Osteoblast (primary cell): Measurements from ENCODE around the gene TIE1. TPM values are rescaled to one million over a fixed set of nuclear protein-coding genes. Genes with fewer than 3 reads are reported as not detected.

Source experiments
- DNase-seq: peaks from one replicate; pipeline ENCODE4 v3.0.0; 2011; ENCODE audit warnings: low spot score, mixed read lengths; ENCODE audit not compliant: insufficient read length; ENCODE audit errors: missing footprints
- H2AFZ ChIP-seq: 2 replicates; pipeline ENCODE4 v1.6.0; 2011; ENCODE audit warnings: mild to moderate bottlenecking, low read length
- H3K27ac ChIP-seq: 2 replicates; pipeline ENCODE4 v1.5.1; 2011; ENCODE audit warnings: mild to moderate bottlenecking, low read depth, low read length, moderate library complexity
- H3K27me3 ChIP-seq: 2 replicates; pipeline ENCODE4 v1.6.0; 2012; ENCODE audit warnings: mild to moderate bottlenecking, control low read depth, inconsistent platforms, low read length, moderate library complexity; ENCODE audit not compliant: insufficient read depth
- H3K36me3 ChIP-seq: 2 replicates; pipeline ENCODE4 v1.5.1; 2011; ENCODE audit warnings: mild to moderate bottlenecking, low read length, control low read depth, moderate library complexity; ENCODE audit not compliant: insufficient read depth
- H3K4me1 ChIP-seq: 2 replicates; pipeline ENCODE4 v1.5.1; 2011; ENCODE audit warnings: mild to moderate bottlenecking, low read length, control low read depth, moderate library complexity; ENCODE audit not compliant: insufficient read depth
- H3K4me2 ChIP-seq: 2 replicates; pipeline ENCODE4 v1.6.0; 2011; ENCODE audit warnings: mild to moderate bottlenecking, low read length; ENCODE audit not compliant: insufficient read depth
- H3K4me3 ChIP-seq: fragments of 200-600 bp; sonication (generic); 3 replicates; pipeline ENCODE4 v1.5.1; 2012; ENCODE audit warnings: mild to moderate bottlenecking, low read length, inconsistent platforms; ENCODE audit not compliant: insufficient read depth
- H3K79me2 ChIP-seq: 2 replicates; pipeline ENCODE4 v1.6.0; 2012; ENCODE audit warnings: mild to moderate bottlenecking, low read length, control low read depth, inconsistent platforms; ENCODE audit not compliant: insufficient read depth
- H3K9me3 ChIP-seq: 2 replicates; pipeline ENCODE4 v1.5.1; 2011; ENCODE audit warnings: low read depth, low read length, control low read depth
- H4K20me1 ChIP-seq: 2 replicates; pipeline ENCODE4 v1.6.0; 2012; ENCODE audit warnings: mild to moderate bottlenecking, low read length, control low read depth; ENCODE audit not compliant: insufficient read depth
- total RNA-seq: library from RNA; depleted of rRNA; stranded (reverse); fragments of >200 nt; gene quantifications from 2 replicates; pipeline ENCODE4 v1.2.3, GENCODE V29; 2012
- TF ChIP-seq, protein P1 (sequence below): IDR thresholded peaks from 2 replicates; pipeline ENCODE4 v1.5.1; 2011; ENCODE audit warnings: mild to moderate bottlenecking, low read depth, low read length, moderate library complexity; ENCODE audit errors: extremely low read depth

TIE1 gene
- total RNA-seq, 1 donor: not detected

DNA sequence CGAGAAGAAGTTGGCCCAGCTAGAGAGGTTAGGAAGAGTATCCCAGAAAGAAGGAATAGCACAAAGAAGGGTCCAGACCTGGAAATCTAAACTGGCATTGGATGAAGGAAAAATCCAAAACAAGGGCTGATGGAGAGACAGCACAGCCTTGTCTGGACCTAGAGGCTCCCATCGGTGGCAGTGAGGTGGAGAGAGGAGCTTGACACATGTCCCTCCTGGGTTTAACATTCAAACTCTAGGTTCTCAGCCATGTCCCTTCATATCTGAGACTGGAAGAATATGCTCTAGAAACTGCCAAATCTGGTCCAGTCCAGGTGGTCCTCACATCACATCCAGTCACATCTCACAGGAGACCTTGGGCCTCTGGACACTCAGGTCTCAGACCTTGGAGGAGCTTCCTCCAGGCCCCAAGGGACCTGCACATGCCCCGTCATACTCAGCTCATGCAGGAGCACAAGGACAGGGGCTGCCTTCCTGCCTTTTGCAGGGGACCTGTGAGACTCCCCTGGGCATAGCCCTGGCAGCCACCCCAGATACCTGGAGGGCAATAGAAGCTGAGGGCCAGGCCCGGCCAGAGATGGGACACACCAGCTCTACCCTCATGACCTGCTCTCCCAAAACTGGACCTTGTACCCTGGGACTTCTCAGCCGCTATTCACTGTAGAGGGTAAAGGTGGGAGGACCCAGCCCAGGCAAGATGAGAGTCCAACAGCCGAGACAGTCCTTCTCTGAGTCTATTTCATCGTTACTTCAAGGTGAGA, 23.5 kb upstream of the TIE1 start:
- Histone ChIP-seq H3K36me3 (no peaks in the 10 kb centered on the region), H3K4me1 (no peaks in the 10 kb centered on the region), H3K79me2 (no peaks in the 10 kb centered on the region), H4K20me1 (no peaks in the 10 kb centered on the region), H2AFZ (no peak overlapping the region), H3K27ac (no peak overlapping the region), H3K4me3 (no peak overlapping the region), H3K9me3 (no peaks in the 10 kb centered on the region), H3K4me2 (no peak overlapping the region), H3K27me3 (peaks cover 2% of the 10 kb centered on the region)
- TF ChIP-seq, protein P1, sequence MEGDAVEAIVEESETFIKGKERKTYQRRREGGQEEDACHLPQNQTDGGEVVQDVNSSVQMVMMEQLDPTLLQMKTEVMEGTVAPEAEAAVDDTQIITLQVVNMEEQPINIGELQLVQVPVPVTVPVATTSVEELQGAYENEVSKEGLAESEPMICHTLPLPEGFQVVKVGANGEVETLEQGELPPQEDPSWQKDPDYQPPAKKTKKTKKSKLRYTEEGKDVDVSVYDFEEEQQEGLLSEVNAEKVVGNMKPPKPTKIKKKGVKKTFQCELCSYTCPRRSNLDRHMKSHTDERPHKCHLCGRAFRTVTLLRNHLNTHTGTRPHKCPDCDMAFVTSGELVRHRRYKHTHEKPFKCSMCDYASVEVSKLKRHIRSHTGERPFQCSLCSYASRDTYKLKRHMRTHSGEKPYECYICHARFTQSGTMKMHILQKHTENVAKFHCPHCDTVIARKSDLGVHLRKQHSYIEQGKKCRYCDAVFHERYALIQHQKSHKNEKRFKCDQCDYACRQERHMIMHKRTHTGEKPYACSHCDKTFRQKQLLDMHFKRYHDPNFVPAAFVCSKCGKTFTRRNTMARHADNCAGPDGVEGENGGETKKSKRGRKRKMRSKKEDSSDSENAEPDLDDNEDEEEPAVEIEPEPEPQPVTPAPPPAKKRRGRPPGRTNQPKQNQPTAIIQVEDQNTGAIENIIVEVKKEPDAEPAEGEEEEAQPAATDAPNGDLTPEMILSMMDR: no peak
- DNase-seq: no peak

DNA sequence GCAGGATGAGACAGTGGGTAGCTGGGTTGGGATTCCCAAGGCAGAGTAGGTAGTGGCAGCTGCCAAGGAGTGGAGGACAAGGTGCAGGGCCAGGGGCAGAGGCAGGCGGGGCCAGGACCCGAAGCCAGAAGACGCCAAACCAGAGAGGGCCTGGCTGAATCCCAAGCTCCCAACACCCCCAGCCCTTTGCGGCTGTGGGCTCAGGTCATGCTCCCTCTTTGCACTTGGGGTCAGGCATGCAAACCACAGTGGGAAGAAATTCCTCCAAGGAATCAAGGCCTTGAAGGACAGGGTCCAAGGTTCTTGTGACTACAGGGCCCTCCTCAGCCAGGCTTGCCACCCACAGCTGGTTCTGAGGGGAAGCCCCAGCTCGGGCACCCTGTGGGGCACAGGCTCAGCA, 21.6 kb upstream of the TIE1 start:
- Histone ChIP-seq H3K27me3 (peaks cover 2% of the 10 kb centered on the region), H3K27ac (no peak overlapping the region), H2AFZ (no peak overlapping the region), H3K4me1 (no peaks in the 10 kb centered on the region), H3K4me3 (no peak overlapping the region), H3K36me3 (no peaks in the 10 kb centered on the region), H3K9me3 (no peaks in the 10 kb centered on the region), H3K4me2 (no peak overlapping the region), H3K79me2 (no peaks in the 10 kb centered on the region), H4K20me1 (no peaks in the 10 kb centered on the region)
- TF ChIP-seq, protein P1: no peak
- DNase-seq: no peak

DNA sequence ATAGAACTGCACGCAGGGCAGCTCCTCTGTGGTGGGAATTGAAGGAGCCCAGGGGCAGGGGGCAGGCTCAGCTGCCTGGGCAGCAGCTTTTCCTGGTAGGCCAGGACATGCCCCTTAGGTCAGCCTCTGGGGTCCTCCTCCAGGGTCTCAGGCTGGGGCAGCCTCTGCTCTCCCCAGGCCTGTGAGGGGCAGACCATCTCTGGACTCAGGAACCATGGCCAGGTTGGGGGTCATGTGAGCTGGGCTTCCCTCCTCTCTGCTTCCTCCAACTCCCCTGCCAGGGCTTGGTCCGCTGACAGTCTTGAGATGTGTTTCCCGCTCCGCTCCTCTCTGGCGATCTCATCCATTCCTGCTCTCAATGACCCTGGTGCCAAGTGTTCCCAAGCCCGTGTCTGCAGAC, 21.1 kb upstream of the TIE1 start:
- TF ChIP-seq, protein P1: no peak
- no peak overlapping the region for H3K4me2 ChIP-seq
- H4K20me1 ChIP-seq: no peaks in the 10 kb centered on the region
- no peaks in the 10 kb centered on the region for H3K36me3 ChIP-seq
- no peak for DNase-seq
- H3K27ac ChIP-seq: no peak overlapping the region
- H2AFZ ChIP-seq: no peak overlapping the region
- no peaks in the 10 kb centered on the region for H3K9me3 ChIP-seq
- peaks cover 2% of the 10 kb centered on the region for H3K27me3 ChIP-seq
- no peak overlapping the region for H3K4me3 ChIP-seq
- H3K4me1 ChIP-seq: no peaks in the 10 kb centered on the region
- no peaks in the 10 kb centered on the region for H3K79me2 ChIP-seq

DNA sequence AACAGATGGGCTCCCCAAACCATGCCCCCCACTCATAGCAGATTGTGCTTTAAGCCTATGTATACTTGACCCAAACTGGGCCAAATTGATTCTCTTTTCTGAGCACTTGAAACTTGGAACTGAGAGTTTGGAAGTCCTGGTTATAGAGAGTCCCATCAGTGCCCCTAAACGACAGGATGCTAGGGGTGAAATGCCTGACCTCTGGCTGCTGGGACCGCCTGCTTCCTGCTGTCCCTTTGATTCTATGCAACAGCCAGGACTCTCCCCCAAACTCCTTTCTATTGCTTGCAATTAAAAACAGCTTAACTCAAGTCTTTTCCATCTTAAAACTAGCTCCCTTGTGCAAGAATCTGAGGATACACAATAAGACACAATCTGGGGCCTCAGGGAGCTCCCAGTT, 20.1 kb upstream of the TIE1 start:
- no peaks in the 10 kb centered on the region for H3K79me2 ChIP-seq
- H3K4me1 ChIP-seq: no peaks in the 10 kb centered on the region
- H3K4me3 ChIP-seq: no peak overlapping the region
- no peak overlapping the region for H2AFZ ChIP-seq
- no peak overlapping the region for H3K4me2 ChIP-seq
- no peaks in the 10 kb centered on the region for H4K20me1 ChIP-seq
- TF ChIP-seq, protein P1: no peak
- no peaks in the 10 kb centered on the region for H3K36me3 ChIP-seq
- H3K9me3 ChIP-seq: no peaks in the 10 kb centered on the region
- H3K27me3 ChIP-seq: peaks cover 2% of the 10 kb centered on the region
- no peak overlapping the region for H3K27ac ChIP-seq
- DNase-seq: no peak
